GM18526 (cell line): Measurements from ENCODE around the gene PCDHGB1.

ENCODE experiments used
- POLR2A ChIP-seq: IDR thresholded peaks from 3 replicates; pipeline ENCODE4 v1.6.1; 2011; ENCODE audit not compliant: insufficient read length; ENCODE audit errors: extremely low read depth

The PCDHGB1 gene

GRCh38 chr5:141349917-141350619 is at the start of gene PCDHGB1:
Gene PCDHGB1 (plus strand): TSS chr5:141350099. CDS start chr5:141350261, 162 bp downstream.
- TF ChIP-seq POLR2A: no peak

DNA sequence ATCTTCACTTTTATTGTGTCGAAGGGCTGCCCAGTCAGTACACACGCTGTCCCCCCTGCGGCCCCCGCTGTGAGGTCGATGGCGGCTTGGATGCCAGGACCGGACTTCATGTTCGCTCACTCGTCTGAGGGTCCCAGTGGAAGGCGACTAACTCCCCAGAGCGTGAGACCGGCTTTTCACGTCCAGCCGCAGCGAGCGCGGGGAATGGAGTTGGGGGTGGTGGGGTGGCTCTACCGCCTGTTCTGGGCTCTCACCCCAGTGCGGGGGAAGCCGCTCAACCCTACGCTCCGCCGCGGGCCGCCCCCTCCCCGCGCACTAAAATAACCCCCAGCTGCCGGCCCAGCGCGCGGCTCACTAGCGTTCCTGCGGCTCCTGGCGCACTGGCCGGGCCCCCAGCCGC is 46.1 kb upstream of the PCDHGB1 start, which contains the start of gene SLC25A2:
Gene SLC25A2, minus strand, starts transcription at position 294 of the 400 bp plus-strand sequence. Its CDS starts 184 bp downstream, at position 110.
- no peak for TF ChIP-seq POLR2A

DNA sequence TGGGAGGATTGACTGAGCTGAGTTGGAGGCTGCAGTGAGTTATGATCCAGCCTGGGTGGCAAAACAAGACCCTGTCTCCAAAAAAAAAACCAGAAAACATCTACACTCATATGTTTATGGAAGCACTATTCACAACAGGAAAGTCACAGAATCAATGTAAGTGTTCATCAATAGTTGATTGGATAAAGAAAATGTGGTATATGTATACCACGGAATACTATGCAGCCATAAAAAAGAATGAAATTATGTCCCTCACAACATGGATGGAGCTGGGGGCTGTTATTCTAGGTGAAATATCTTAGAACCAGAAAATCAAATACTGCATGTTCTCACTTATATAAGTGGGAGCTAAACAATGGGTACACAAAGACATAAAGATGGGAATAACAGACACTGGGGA is 43.3 kb upstream of the PCDHGB1 start:
- no peak for TF ChIP-seq POLR2A

DNA sequence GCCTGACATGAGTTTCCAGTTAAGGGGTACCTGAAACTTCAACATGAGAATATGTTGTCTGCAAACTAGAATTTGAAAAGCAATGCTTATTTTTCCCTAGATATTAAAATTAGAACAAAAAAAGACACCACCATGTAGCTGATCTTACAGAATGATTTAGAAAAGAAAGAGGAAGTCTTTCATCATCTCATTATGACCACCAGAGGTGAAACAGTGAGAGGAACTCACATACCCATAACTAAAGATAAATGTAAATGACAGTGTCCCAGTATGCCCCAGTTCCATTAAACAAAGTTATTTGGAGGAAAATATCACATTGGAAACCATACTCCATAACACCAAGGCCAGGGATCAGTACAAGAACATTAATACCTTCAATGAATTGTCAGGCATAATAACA is 36.2 kb upstream of the PCDHGB1 start:
- TF ChIP-seq POLR2A: no peak

DNA sequence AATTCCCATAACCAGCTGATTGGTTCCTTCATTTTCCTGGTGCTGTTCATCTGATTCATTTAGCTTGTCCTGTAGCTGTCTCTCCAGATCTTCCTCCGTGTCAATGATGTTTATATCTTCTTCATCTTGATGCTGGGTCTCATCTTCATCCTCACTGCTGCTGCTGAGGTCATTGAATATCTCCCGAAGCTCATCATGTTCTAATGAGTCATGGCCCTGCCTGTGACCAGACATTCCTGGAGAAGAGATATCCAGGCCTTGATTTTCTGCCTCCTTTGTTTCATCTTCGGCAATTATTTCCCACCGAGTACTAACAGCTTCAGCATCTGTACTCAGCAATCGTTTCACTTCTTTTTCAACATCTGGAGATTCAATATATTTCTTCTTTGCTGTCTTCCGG is 30.7 kb upstream of the PCDHGB1 start:
- no peak for TF ChIP-seq POLR2A

DNA sequence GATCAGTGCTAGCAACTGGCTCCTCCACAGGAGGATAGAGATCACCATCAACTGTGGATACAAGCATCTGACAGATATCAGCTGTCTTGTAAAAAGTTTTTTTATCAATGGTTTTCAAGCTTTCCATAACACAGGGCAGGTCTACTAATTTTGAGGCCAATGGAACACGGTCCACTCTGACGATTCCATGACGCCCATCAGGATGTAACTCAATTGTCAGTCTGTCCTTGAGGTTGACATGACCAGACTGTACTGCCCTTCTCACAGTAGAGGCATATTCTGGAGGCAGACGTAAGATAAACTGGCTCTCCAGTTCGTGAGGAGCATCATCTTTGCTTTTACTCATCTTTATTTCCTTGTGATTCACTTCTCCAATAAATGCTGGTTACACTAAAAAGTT is 30.2 kb upstream of the PCDHGB1 start:
- no peak for TF ChIP-seq POLR2A

DNA sequence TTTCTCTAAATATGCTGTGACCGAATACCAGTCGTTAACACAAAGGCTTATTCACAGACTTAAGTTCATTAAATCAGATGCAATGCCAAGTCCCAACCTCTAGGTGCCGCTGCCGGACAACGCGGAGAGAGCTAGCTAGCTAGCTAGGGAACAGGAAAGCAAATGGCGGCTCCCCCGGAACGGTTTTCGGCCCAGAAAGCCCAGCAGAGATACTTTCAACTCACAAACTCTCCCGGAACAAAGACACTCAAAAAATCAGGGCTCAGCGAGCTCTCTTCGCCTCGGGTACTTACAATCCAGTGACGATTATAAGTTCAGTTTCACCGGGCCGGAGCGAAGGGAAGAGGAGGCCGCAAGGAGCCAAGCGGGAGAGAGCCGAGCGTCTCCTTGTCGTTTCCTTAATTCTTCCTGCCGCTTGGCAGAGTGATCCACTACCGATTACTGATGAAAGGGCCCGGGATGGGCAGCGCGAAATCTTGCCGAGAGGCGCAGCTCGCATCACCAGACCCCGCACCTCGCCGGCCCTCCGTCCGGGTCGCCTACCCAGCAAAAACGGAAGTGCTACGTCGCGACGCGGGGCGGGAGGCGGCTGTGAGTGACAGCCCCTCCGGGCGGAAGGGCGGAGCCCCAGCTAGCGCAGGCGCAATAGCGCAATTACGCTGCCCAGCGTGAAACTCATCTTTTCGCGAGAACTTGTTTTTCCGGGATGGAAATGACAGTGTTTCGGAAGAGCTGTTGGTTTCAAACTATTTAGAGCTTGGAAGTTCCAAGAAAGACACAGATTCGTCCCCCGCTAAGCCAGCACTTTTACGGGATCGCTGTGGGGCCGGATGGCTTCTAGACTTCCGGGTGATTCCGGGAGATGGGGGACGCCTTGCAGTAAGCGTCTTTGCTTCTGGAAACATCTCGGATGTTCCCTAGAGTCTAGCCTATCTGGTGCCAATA is 29.4 kb upstream of the PCDHGB1 start, which contains the start of gene TAF7:
Gene TAF7, minus strand, starts transcription at position 560 of the 945 bp plus-strand sequence. CDS start 740 bp downstream, outside the sequence.
- peak; percentile 94 for TF ChIP-seq POLR2A

DNA sequence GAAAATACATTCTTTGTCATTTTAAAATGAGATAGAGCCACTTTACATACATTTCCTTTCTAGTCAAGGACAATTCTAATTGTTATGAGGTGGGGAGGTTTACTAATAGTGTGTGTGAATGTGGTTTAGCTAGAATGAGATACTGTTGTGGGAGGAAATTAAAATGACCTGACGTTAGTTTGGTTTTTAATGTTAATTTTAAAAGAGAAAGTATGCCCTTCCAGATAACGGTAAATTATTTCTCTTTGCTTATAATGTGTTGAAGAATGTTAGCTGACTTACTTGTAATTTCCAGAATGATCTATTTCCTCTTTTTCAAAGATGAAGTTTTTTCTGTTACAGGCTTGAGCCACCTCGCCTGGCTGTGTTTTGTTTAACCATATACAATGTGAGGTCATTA is 27.6 kb upstream of the PCDHGB1 start:
- TF ChIP-seq POLR2A: no peak

DNA sequence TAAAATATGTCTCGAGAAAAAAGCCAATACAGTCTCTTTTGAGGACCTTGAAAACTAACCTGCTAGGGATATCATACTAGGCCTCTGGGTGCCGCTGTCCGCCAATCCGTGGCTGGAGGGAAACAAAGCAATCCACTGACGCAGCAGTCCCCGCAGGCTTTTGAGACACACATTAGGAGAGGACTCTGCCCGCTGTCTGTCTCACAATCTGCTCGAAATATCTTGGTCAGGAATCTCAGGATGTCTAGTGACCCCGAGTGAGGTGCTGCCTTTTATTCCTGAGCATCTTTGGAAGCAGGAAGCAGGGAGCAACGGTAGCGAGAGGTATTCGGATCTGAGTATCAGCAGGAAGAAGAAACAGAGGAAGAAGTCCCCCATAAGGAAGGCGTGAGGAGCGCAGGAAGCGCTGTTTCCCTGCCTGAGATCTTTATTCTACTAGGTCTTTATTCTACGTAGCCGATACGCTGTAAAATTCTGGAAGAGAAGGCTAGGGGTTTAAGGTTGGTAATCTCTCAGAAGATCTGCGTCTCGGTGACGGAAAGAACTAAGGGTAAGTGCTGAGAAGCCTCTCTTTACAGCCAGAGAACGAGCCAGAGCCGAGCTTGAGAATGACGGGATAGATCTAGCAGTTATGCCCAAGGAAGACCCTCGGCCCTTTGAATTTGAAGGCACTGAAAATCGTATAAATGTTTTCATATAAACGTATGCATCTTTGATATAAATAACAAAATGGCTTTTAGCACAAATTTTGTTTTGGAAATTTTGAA is 23.6 kb upstream of the PCDHGB1 start:
- TF ChIP-seq POLR2A: no peak

GRCh38 chr5:141328231-141328630 is 21.7 kb upstream of the PCDHGB1 start:
- TF ChIP-seq POLR2A: no peak

DNA sequence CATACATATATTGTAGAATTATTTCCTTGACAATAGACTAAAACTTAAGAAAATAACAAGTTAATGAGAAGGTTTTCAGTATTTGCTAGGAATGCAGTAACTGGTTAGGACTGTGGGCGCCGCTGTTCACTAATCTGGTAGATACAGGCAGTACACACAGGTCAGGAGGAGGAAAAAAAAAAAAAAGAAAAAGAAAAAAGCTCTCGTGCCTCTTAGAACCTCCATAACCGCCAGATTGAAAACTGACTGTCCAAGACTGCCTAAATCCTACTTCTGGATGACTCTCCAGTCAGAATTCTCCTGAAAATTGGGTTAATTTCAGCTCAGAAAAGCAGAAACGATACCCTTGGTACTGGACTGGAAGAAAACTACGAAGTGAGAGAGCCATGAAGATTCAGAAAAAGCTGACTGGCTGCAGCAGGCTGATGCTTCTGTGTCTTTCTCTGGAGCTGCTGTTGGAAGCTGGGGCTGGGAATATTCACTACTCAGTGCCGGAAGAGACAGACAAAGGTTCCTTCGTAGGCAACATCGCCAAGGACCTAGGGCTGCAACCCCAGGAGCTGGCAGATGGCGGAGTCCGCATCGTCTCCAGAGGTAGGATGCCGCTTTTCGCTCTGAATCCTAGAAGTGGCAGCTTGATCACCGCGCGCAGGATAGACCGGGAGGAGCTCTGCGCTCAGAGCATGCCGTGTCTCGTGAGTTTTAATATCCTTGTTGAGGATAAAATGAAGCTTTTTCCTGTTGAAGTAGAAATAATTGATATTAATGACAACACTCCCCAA is 19.4 kb upstream of the PCDHGB1 start, which contains the start of gene PCDHGA1:
Gene PCDHGA1, plus strand, starts transcription at position 216 of the 782 bp plus-strand sequence.
- no peak for TF ChIP-seq POLR2A

GRCh38 chr5:141338538-141339306 is 11.2 kb upstream of the PCDHGB1 start, which contains the start of gene PCDHGA2:
Gene PCDHGA2 (plus strand): TSS chr5:141338760.
- no peak for TF ChIP-seq POLR2A

DNA sequence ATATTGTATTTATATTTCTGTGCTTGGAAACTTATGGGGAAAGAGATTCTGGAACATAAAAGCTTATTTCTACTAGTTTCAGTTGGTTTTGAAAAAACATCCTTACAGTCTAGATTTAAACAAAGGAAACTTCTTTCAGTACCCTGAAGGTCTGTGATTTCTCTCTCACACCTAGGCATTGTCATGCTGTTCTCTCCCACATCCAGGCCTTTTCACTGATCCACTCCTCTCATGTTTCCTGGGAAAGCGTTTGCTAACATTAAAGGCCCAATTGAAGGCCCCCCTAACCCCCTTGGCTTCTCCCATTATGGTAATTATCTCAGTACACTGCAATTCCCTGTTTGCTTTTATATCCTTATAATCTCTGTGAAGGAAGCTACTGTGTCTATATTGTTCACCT is 7.1 kb upstream of the PCDHGB1 start:
- TF ChIP-seq POLR2A: no peak
